Brain microvascular endothelial cell (primary cell): ENCODE data around the gene RAPGEF6.

Experiments
- DNase-seq: peaks from one replicate; pipeline ENCODE4 v3.0.0-alpha.2; 2020
- H3K27ac ChIP-seq: fragments of 250-450 bp; sonication (Bioruptor Pico); 2 replicates; pipeline ENCODE4 v1.5.1; 2020; ENCODE audit warnings: mild to moderate bottlenecking, moderate library complexity
- H3K27me3 ChIP-seq: fragments of 250-450 bp; sonication (Bioruptor Pico); replicated peaks from 2 replicates; pipeline ENCODE4 v1.5.1; 2020; ENCODE audit warnings: mild to moderate bottlenecking
- H3K36me3 ChIP-seq: fragments of 250-450 bp; sonication (Bioruptor Pico); replicated peaks from 2 replicates; pipeline ENCODE4 v1.5.1; 2020; ENCODE audit warnings: mild to moderate bottlenecking
- H3K4me3 ChIP-seq: 2 replicates; pipeline ENCODE4 v1.5.1; 2011; ENCODE audit warnings: low read depth, mild to moderate bottlenecking, control low read depth, low read length, moderate library complexity
- CTCF ChIP-seq: IDR thresholded peaks from 2 replicates; pipeline ENCODE4 v1.5.1; 2011; ENCODE audit warnings: low read depth, mild to moderate bottlenecking, moderate library complexity, low read length, control low read depth, inconsistent platforms; ENCODE audit errors: missing control alignments
- in situ Hi-C: cut with HindIII; loops from 2 replicates; pipeline ENCODE4 v1.10.0; 2017; ENCODE audit warnings: low sequenced_read_pairs, low pct_ligation_motif_present

RAPGEF6 gene

GRCh38 chr5:131538177-131538593 is 96.8 kb downstream of the RAPGEF6 start:
- H3K27ac ChIP-seq, result no peak overlapping the region
- no peak overlapping the region for H3K4me3 ChIP-seq
- no peak for TF ChIP-seq CTCF
- DNase-seq, result peak; percentile 44
- no peaks in the 10 kb centered on the region for H3K36me3 ChIP-seq
- H3K27me3 ChIP-seq, result no peaks in the 10 kb centered on the region
- in situ Hi-C loops, result no loop called here

DNA sequence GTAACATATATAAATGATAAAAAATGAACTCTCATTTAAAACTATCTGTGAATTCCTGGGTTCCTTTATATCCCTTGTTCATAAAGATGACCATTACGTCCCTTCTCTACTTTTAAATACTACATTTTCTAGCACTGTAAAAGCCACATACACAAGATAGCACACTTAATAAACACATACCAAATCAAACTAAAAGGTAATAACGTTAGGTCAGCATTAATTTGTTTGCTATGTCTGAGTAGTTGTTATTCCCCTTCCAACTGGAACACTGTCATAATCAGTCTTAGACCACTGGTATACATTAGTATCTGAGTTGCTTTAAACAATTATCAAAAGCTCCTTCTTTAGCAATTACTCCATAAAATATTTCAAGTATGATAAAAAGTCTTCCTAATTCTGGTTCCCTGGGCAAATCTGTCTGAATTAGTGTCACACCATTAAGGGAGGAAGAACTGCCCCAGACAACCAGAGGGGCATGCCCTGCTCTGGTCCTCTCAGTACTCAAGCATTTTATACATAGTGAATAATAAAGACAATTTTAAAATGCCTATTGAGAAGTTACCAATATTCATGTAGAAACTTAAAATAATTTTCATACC is 98.1 kb downstream of the RAPGEF6 start:
- Histone ChIP-seq H3K27ac (no peak overlapping the region), H3K4me3 (no peak overlapping the region), H3K36me3 (no peaks in the 10 kb centered on the region), H3K27me3 (no peaks in the 10 kb centered on the region)
- TF ChIP-seq CTCF, result no peak
- DNase-seq, result no peak
- in situ Hi-C loops, result no loop called here

DNA sequence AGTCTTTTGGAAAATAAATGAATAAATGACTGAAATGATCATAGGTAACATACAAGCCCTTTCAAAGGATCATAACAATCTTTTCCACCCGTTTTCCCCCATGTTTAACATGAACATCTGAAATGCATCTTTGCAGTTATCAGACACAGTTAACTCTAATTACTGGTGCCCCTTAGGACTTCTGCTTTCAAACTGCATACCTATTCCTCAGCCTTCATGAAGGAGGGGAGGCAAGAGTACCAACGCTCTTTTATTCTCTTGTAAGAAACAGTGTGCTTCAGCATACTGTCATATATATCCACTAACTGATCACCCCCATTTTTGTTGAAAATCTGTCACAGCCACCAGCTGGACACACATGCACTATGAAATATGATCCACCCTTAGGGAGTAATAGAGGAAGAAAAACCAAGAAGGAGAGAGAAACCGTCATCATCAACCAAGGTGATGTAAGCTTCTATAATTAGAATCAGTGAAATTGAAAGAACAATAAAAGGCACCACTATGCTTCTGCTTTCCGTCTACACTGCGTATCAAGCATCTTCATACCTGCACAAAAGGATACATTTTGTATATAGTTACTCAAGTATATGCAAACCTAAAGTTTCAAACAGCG is 98.7 kb downstream of the RAPGEF6 start:
- DNase-seq, result peak; percentile 34
- H3K4me3 ChIP-seq, result no peak overlapping the region
- H3K27me3 ChIP-seq, result no peaks in the 10 kb centered on the region
- in situ Hi-C loops, result no loop called here
- H3K36me3 ChIP-seq, result no peaks in the 10 kb centered on the region
- TF ChIP-seq CTCF, result no peak
- H3K27ac ChIP-seq, result no peak overlapping the region

- no peak overlapping the region for H3K27ac ChIP-seq
Observed at GRCh38 chr5:131534974-131535373, 100.1 kb downstream of the RAPGEF6 start.

DNA sequence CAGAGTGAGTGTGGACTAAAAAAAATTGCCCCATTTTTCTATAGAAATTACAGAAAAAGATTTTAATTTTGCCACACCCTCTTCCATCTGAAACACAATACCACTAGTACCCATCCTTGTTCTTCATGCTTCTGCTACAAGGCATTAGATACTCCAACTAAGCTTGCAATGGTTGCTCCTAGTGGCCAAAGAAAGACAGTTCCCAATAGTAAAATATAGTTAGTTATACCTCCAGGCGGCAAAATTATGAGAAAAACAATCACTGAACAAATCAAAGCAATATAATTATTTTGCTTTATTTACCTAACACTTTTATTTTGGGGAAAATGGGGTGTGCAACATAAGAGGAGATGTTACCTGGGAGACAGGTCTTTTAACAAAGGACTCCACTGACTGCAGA is 101.2 kb downstream of the RAPGEF6 start:
- H3K27me3 ChIP-seq, result no peaks in the 10 kb centered on the region
- H3K27ac ChIP-seq, result no peak overlapping the region
- H3K4me3 ChIP-seq, result no peak overlapping the region

More at GRCh38 chr5:131534974-131535373, 100.1 kb downstream of the RAPGEF6 start:
- Histone ChIP-seq H3K4me3 (no peak overlapping the region), H3K36me3 (no peaks in the 10 kb centered on the region), H3K27me3 (no peaks in the 10 kb centered on the region)
- no peak for TF ChIP-seq CTCF
- DNase-seq, result no peak
- in situ Hi-C loops, result no loop called here

More for the DNA sequence above, 101.2 kb downstream of the RAPGEF6 start:
- no peak for DNase-seq
- no peaks in the 10 kb centered on the region for H3K36me3 ChIP-seq
- peak; percentile 33 for TF ChIP-seq CTCF
- in situ Hi-C loops, result no loop called here
